Measurements from ENCODE around the gene DSCAM. TPM values are rescaled to one million over a fixed set of nuclear protein-coding genes. Genes with fewer than 3 reads are reported as not detected.
"Not testable (repeated sequence)": the region's sequence is repeated elsewhere in the genome, so short reads cannot be mapped to it uniquely, and the experiment has no call there.

The DSCAM gene
- total RNA-seq, 1 experiment from 2014 or later: not detected

DNA sequence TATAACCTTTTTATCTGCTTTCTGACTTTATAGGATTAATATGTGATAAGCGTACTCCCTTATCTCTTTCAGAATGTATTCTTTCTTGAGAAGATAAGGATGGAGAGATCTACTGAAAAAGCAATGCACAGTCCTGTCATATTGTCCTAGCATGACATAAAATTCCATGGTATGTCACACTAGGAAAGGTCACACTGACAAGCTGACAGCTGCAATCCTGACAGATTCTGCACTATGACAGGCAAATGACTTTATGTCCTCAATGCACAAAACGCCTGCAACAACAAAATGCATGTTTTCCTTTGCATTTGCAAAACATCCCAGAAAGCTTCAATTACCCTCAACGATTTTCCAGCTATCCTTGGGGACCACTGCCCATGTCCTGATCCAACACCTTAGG, 393.8 kb downstream of the DSCAM start:
- no peak for DNase-seq (ENCODE audit: low read depth)

DNA sequence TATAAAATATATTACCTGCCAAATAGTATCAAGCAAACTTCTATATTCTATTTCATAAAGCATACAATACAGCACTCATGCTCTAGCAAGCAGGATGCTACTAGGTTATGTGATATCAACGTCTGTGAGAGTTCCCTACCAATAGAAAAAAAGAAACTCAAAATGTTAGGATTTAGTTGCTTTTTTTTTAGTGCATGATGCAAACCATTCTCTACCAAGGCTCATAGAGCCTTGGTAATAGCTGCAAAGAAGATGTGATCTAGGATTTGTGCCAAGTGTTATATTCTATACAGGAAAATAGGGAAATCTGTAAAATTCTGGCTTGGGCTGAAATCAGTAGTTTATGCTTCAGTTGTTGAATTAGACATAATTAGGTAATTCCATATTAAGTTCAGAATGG, 394.4 kb downstream of the DSCAM start:
- no peak for DNase-seq (ENCODE audit: low read depth)

DNA sequence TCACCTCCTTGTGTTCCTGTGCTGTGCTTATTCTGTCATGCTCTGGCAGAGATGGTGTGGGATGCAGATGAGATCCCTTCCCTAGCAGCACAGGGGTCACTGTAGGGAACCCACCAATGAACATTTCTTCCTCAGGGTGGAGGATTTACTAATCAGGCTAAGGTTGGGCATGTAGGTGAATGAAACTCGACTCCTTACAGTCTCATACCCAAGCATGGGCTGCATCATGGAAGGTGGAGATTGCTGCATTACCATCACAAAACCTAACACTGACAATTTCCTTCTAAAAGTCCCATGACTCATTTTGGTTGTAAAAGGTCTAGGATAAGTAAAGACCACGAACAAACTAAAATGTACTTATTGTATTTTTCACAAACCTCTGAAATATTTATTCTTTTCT, 399.9 kb downstream of the DSCAM start:
- DNase-seq (ENCODE audit: low read depth): no peak

DNA sequence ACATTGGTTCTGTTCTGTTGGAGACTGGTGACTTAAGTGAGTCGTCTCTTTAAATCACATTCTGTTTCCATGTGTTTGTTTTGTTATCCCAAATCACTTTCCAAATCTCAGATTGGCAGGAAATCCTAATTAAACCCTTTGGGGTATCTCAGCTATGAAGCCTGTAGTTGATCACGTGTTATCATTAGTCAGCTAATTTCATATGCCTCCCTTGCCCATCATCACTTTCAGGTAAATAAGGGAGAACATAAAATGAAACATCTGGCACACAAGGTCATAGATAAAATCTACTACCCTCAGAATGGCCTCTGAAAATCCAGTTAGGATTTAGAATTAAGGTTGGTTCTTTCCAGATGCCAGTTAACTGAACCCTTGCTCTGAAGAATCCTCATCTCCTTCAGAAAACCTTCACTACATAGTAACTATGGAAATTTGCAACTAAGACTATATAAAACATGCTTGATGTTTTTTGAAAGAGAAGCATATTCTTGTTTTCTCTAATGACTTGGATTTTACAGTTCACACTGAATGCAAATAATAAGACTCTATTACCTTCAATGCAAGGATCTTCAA, 401.5 kb downstream of the DSCAM start:
- no peak for DNase-seq (ENCODE audit: low read depth)

DNA sequence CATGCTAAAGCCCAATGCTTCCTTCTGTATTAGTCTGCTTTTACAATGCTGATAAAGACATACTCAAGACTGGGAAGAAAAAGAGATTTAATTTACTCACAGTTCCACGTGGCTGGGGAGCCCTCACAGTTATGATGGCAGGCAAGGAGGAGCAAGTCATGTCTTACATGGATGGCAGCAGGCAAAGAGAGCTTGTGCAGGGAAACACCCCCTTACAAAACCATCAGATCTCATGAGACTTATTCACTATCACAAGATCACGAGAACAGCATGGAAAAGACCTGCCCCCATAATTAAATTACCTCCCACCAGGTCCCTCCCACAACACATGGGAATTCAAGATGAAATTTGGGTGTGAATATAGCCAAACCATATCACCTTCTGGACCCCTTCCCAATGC, 407.4 kb downstream of the DSCAM start:
- not testable (repeated sequence) for DNase-seq (ENCODE audit: low read depth)

DNA sequence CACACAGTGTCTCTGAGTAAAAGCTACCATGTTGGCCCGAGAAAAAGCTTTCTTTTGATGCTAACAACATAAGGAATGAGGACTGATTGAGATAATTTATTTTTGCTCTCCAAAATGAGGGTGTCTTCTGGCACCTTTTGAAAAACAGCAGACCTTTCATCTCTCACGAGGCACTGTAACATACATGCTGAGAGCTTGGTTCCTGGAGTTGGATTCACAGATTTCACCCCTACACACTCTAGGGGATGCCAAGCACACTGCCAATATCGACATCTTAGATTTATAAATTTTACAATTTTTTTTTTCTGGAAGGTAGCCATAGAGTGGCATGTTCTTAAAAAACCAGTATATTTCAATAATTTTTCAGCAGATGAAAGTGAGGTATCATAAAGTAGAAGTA, 408.3 kb downstream of the DSCAM start:
- DNase-seq (ENCODE audit: low read depth): no peak

DNA sequence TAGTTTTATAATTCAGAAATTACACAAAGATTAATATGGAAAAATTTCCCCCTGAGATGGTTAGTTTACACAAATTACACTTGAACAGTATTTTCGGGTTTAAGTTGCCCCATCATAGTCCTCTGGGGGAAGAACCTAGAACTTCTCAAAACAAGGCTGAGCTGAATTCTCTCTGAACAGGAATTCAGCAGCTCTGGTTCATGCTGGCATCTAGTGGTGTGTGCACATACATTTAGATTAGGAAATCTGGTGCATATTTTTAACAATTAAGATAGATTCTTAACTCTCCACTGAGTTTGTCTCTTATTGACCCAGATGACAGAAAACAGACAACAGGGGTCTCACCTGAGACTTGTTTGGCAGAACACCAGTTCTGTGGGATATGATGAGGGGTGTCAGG, 410.7 kb downstream of the DSCAM start:
- DNase-seq (ENCODE audit: low read depth): no peak

DNA sequence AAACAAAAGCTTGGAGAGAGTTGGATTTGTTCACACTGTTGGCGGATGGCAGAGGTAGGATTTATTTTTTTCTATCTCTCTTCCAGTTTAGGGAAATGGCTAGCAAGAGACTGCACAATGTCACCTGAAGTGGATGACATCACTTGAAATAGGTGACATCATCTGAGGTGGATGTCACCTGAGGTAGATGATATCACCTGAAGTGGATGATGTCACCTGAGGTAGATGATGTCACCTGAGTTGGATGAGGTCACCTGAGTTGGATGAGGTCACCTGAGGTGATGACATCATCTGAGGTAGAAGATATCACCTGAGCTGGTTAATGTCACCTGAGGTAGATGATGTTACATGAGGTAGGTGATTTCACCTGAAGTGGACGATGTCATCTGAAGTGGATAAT, 413.4 kb downstream of the DSCAM start:
- DNase-seq (ENCODE audit: low read depth): no peak

DNA sequence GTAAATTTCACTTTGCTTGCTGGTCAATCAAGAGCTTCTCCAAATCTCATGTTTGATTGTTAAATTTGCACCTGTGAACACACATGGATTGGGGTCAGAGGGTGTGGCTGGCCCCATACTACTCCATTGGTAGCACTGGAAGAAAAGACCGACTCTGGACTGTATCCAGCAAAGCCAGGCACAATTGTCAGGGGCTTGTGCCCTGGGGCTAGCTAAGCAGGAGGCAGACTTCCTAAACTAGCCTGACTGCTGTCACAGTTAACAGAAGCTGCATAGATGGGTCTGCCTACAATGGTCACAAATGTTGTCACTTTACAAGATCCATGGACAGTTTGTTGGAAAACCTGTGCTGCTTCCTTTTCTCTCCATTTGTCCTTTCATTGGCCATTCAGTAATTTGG, 421.0 kb downstream of the DSCAM start:
- no peak for DNase-seq (ENCODE audit: low read depth)

DNA sequence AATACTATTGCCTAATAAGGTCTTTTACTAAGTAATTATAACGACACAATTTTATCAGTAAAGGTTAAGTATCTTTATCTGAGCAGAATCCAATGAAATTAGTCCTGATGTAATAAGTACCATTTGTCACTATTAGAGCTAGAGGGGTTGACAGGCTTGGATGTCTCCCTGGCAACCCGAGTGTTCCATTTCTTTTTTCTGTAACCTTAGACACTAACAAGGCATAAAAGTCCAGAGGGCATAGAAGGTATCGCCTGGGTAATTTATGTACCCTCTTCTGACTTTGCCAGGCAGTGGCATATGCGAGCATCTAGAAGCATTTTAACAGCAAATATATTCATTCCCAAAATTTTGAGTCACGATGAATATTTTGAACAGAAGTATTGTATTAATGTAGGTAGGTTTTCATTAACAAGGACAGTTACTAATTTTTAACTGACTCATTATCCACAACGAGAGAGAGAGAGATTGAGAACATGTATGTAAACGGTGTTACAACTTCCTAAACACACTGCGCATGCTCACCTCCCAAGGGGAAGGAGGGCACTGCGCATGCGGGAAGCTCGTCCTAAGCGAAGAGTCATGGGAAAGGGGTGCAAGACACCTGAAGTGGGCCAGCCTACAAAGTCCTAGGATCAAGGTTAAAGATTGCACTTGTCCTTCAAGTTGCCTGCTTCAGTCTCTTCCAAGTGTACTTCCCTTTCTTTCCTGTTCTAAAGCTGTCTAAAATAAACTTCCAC, 423.9 kb downstream of the DSCAM start:
- no peak for DNase-seq (ENCODE audit: low read depth)

DNA sequence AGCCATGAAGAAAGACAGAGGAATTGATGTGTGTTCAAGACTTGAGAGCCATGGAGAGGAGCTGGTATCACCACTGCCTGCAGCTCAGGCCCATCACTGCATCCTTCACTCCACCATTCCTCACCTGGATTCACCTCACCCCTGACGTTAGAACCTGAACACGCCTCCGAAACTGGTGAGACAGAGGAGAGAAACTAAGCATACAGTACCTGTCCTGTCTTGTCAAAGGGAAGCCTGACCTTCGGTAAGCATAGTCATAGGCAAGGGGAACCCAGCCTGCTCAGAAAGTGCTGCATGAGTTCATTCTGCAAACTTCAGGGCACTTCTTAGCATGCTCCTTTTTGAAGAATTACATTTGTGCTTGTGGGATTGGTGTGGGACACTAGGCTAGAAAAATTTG, 425.8 kb downstream of the DSCAM start:
- DNase-seq (ENCODE audit: low read depth): no peak

DNA sequence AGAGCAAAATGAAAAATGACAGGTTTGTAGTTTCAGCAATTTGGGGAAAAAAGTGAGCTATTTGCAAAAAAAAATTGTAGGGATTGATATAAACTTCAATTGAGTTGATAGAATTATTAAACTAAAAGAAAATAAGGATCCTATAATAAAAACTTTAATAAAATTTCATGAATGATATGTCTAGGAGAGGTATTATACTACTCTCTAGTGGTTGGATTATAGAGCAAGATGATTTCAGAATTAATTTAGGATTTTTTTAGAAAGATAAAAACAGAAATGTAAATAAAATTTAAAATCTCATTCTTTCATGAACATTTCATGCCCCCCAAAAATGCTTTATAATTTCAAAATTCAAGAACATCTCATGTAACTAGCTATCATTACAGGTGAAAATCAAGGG, 430.4 kb downstream of the DSCAM start:
- DNase-seq (ENCODE audit: low read depth): no peak

DNA sequence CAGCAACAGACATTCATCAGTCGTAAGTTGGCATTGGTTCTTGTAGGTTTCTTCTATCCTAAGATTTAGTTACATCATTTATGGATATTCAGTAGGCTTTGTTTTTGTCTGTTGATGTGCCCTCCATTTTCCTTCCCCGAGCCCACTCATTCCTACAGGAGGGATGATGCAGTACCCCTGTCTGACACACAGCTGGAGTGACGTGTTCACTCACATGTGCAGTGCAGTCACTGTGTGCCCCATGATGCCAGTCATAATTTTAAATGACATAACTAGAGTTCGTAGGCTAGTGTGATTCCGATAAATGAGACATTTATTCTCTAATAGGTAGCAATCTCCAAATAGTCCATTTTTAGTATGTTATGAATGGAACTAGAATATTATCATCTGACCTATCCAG, 438.4 kb downstream of the DSCAM start:
- no peak for DNase-seq (ENCODE audit: low read depth)

DNA sequence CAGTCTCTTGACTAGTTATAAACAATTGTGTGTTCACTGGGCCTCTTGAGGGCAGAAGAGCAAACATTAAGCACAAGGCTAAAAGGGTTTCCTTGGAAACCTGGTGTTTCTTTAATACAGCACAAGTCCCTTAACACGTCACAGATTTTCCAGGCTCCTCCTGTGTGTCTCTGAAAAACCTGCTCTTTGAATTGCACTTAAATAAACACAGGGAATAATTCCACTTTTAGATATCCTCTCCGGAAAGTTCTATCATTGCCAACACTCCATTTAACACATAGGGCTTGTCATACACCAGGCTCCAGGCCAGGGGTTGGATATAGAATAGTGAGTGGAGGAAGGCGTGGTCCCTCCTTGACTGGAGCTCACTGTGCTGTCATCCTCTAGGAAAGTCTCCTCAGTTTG, 442.6 kb downstream of the DSCAM start:
- DNase-seq (ENCODE audit: low read depth): no peak

DNA sequence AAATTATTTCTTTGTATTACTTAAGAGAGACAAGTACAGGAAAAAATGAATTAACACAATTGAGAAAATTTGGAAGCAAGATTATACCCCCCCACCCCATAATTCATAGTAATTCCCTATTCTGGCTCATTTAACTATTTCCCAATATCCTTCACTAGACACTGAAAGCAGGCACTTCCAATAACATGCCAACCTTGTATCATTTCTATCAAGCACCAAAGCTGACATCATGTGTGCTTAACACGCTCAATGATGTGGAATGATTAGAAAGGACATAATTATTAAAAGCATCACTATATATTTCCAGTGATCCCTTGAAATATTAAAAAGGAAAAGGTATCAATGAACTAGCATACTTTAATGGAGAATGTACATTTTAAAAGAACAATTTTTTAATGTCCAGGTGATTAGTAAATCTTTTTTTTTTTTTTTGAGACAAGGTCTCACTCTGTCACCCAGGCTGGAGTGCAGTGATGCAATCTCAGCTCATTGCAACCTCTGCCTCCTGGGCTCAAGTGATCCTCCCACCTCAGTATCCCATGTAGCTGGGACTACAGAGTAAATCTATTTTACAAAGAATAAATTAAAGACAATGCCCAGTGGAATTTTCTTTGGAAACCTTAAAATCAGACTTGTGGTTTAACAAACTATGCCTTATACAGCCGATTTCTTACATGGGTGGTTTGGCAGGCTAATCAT, 443.9 kb downstream of the DSCAM start:
- no peak for DNase-seq (ENCODE audit: low read depth)

DNA sequence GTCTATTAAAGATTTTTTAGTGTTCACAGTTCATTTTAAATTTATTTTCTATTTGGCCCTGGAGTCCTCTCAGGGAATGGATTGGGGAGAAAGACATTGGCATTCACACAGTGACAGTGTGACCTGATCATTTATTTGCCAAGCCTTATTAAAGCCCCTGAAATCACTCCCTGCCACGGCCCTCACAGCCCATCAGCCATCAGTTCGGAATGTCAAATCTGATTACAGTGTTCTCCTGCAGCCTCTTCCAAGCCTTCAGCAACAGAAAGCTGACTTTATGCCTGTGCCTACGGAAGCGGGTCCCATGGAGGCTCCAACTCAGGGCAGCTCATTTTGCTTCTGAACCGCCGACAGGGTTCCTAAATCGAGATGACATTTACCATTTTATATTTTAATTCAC, 451.2 kb downstream of the DSCAM start:
- no peak for DNase-seq (ENCODE audit: low read depth)

DNA sequence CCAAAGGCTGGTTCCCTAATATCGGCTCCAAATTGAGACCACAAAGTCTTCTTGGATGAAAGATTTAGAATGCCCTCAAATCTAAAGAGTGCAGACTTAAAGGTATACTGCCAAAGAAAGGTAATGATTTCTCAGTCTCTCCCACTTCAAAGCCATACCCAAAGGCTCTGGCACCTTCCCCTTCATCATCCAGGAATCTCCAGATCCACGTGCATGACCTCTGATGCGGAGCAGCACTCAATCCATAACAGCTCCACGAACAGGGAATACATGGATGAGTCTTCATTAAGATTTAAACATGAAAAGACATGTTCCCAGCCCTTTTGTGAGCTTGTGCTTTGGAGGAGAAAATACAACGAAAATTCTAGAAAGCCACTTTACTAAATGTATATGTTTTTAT, 453.9 kb downstream of the DSCAM start:
- DNase-seq (ENCODE audit: low read depth): no peak

DNA sequence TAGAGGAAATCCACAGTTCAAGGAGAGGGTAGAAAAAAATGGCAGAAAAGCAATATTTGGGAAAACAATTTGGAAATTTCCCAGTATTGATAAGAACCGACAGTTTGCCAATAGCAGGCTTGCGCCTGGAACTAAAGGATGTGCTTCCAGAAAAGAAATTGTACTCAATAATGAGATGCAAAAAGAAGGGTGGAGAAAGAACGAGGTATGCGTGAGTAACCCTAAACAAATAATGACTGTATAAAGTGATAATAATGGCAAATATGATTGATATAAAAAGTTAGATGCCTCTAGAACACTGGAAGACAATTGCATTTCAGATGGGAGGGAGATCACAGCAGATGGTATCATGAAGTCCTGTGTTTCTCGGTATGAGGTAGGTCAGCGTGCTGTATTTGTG, 458.9 kb downstream of the DSCAM start:
- no peak for DNase-seq (ENCODE audit: low read depth)

DNA sequence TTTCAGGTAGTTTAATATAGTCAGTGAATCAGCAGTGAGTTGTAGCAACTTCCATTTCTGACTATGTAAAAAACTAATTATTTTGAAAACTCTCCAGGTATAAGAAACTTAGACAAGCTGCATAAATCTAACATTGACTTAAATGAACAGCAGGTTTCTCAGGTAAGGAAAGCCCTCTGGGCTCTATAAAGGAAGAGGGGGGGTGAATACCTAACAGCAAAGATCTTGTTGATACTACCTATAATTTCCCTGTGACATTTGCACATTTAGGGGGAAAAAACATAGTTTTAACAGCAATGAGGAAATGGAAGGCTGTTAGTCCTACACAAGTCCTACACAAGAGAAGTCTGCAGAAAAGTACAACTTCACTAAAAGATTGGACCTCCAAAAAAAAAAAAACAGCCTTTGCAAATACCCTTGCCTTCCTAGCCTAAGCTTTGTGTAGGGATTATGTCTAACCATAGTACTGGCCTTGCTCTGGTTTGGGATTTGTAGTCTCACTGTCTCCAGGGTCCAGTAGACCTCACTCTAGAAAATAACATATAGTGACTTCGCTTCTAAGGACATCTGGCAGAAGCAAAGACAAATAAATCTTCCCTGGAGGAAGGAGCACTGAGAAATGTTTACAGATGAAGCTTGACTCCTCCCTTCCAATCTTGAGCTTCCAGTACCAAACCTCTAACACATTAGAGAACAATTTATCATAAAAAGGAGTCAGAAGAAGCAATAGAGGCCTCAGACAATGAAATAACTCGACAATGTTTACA, 459.8 kb downstream of the DSCAM start:
- DNase-seq (ENCODE audit: low read depth): no peak

DNA sequence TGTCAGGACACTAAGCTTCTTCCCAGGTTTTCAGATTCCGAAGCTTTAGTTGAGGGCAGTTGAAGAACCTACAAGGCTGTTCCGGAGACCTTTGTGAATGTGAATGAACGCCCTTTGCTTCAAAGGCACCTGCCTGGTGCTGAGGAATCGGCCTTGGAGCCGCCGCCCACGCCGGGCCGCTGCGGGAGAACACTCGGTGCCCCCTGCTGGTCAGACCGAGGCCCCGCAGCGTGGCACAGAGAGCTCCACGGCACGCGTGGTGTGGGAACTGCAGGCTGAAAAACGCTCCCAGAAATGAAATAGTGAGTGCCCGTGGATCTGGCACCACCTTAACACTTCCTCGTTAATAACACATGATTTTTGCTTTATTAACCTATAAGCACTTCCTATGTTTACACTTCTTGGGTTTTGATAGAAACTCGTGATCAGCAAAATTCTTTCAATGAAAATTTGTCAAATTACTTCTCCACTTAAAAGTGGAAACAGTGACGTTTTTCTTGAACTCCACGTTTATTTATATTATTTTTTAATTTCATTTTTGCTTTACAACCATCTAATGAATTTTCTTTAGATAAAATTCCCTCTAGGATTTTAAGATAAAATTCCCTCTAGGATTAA, 460.6 kb downstream of the DSCAM start:
- peak; percentile 9 for DNase-seq (ENCODE audit: low read depth)

DNA sequence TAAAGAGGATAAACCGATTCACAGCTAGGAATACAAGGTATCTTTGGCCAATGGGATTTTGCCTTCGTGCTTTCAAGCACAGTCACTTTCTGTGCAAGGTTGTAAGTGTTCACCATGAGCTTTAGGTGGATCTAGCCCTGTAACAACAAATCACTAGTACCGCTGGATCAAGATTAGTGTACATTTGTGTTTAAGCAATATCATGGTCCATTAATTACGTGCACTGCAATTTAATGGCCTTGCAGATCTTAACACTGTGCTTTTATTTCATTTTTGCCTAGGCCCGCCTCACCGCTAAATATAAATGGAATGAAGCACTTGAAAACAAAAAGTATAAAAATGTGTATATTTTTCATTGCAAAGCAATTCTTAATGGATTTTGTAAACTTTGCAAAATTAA, 461.1 kb downstream of the DSCAM start:
- no peak for DNase-seq (ENCODE audit: low read depth)

DNA sequence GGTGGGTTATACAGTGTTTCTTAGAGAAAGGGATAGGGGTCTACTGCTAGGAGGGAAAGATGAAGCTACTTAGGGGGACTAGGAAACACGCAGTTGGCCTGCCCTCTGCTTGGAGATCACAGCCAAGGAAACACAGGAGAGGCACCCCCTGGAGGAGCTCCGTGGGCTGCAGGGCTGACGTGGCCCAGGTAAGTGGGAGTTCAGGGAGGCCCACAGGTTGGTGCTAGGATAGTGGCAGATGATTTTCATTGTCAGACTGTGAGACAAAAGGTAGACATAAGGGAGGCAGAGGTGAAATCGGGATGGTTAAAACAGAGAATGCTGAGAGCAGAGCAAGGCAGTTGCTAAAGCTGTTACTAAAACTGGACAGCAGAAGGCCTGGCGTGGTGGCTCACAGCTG, 463.0 kb downstream of the DSCAM start:
- no peak for DNase-seq (ENCODE audit: low read depth)
